HTERT RPE-1 (cell line): ENCODE data around the gene VCL.
"Not testable (repeated sequence)": the region's sequence is repeated elsewhere in the genome, so short reads cannot be mapped to it uniquely, and the experiment has no call there.

Experiments used
- in situ Hi-C: fragments of 300-500 bp; cut with MboI; formaldehyde crosslinking; loops from 4 replicates; pipeline ENCODE4 v1.14.3; 2020; ENCODE audit warnings: low sequenced_read_pairs

Gene VCL

DNA sequence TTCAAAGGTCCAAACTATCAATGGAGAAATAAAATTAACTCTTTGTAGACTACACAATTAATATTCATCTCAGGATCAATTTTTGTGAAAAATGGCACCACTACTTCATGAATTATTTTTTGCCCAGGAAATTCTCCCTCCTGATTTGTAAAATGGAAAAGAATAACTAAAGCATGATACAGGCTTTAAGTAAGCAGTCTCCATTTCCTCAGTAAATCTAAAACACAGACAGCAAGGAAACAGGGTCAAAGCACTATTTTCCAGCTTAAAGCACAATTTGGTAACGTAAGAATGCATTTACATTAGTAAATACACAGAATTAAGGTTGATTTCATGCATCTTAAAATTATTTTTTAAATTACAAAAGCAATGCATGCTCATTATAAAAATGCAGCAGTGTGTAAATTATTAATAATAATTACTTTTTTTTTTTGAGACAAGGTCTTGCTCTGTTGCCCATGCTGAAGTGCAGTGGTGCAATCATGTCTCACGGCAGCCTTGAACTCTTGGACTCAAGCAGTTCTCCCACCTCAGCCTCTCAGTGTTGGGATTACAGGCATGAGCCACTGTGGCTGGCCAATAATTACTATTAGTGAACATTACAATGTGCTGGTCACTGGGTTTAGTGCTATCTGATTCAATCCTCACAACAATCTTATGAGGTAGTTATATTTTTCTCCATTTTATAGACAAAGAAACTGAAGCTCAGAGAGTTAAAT is 26.1 kb upstream of the VCL start:
- in situ Hi-C loops: no loop called here

GRCh38 chr10:73973427-73973826 is 24.5 kb upstream of the VCL start:
- in situ Hi-C loops: no loop called here

DNA sequence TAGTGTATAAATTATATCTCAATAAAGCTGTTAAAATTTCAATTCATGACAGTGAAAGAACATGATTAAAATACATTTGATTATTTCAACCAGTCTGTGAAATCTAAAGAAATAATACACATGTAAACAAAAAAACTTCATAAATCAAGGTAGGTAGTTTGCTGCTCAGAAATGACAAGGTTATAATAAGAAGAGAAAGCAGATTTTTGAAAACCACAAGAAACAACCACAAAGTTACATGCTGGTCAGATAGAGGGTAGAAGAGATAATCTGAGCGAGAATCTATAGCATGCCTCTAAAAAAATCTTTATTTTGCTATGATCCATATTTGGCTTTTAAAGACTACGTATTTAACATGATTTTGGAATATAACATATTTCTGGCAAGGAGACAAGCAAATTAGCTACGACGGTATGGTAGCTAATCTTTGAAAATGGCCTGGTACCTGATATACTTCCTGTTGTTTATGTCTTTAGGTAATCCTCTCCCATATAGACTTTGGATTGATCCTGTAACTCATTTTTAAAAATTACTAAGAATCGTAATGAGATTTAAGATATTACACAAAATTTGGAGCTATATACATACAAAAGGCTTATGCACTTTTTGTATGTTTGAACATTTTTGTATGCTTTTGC is 23.5 kb upstream of the VCL start:
- in situ Hi-C loops: no loop called here

DNA sequence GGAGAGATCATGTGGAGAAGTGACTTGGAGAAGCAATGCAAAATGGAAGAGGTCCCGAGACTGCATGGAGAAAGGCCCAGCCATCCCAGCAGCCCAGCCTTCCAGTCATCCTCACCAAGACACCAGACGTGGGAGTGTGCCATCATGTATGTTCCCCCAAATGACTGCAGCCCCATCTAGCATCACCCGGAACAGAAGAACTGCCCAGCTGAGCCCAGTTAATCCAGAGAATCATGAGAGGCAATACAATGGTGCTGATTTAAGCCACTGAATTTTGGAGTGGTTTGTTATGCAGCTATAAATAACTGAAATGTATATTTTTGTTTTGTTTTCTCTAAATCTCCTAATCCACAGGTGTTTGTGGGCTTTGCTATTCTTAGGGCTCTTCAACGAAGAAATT is 22.5 kb upstream of the VCL start:
- in situ Hi-C loops: no loop called here

DNA sequence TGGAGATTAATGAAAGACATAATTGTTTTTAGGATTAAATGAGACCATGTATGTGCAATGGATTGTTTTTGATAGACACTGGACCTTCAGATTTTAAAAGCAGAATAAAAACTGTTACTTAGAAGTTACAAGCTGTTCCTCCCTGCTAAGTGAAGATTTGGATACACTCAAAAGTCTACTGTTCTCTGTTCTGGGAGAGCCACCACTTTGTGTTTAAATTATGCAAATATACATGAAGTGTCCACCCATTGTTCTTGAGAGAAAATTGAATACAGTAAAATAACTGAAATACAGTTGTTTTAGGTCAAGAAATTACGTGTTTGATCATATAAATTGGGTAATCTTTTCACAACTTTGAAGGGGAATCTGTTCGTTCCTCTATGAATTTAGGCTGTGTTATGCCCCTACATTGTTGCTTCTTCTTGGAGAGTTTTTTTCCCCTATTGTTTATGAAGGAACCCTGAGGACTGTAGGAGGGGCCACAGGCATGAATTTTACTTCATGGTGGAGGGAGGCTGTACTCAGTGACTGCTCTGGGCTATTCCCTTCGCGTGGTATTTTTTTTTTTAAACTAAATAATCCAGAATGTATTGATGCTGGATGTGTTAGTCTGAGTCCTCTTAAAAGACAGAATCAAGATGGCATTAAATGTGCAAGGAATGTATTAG is 18.6 kb upstream of the VCL start:
- in situ Hi-C loops: no loop called here

- in situ Hi-C loops: no loop called here
Observed at GRCh38 chr10:73979809-73980433, 18.0 kb upstream of the VCL start.

- in situ Hi-C loops: no loop called here
Observed at GRCh38 chr10:73981812-73982211, 16.1 kb upstream of the VCL start.

- in situ Hi-C loops: no loop called here
Observed at GRCh38 chr10:73983096-73984047, 14.5 kb upstream of the VCL start.

DNA sequence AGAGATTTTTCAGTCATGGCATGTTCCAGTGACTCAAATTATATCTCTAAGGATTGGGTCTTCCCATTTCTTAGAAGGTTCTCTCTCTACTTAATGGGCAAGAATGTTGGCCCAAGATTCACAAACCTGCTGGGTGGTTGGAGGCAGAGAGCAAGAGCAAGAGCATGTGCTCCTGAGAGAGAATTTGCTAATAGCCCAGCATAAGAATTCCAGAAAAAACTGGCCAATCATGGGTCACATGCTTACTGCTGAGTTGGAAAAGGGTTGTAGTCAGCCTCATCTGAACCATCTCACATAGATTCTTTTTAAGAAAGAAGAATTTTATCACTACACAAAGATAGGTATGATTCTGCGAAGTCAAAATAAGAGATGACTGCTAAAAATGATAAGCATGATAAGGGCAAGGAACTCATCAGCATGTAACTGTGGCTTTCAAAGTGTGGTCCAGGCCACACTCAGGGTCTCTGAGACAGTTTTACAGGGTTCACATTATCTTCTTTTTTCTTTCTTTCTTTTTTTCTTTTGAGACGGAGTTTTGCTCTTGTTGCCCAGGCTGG is 8.2 kb upstream of the VCL start:
- in situ Hi-C loops: no loop called here

DNA sequence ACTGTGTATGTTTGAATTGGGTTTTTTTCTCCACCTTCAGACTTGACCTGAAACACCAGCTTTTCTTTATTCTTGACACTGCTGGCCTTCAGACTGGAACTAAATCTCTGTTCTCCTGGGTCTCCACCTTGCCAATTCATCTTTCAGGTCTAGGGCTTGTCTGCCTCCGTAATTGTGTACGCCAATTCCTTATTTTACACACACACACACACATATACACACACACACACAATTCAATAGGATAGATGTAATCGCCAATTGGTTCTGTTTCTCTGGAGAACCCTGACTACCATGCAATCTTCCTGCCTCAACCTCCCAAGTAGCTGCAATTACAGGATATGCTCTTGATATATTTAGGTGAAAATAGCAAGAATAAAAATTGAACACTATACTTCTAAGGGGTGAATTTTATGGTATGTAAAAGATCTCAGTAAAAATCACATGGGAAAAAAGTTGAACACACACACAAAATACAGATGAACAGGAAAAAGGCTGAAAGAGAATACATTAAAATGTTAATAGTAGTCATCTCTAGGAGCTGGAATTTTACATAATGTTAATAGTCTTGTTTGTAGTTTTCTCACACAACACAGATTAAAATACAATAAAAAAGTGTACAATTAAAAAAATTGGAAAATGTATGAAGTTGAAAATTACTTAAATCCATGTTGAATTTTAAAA is 6.6 kb upstream of the VCL start:
- in situ Hi-C loops: no loop called here

- in situ Hi-C loops: no loop called here
Observed at GRCh38 chr10:73991884-73992245, 6.1 kb upstream of the VCL start.

- in situ Hi-C loops: no loop called here
Observed at GRCh38 chr10:73992899-73993788, 4.8 kb upstream of the VCL start.

- in situ Hi-C loops: no loop called here
Observed at GRCh38 chr10:73995035-73995358, 2.9 kb upstream of the VCL start.

DNA sequence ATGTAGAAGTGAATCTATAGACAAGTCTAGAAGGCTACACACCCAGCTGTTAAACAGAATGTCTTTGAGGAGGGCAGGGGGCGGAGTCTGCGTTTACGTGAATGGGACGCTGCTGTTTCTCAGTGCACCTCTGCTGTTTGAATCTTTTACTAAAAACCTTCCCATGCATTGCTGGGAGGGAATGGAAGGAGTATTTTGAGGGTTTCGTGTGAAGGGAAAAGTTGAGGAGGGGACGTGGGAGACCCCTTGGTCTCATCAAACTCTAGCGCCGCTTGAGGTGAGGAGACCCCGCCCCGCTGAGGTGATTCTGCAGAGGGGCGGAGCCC is 492 bp upstream of the VCL start:
- in situ Hi-C loops: no loop called here

- in situ Hi-C loops: no loop called here
Observed at GRCh38 chr10:73998623-73998928, 660 bp downstream of the VCL start.

GRCh38 chr10:73998929-73999691 is 1.2 kb downstream of the VCL start:
- in situ Hi-C loops: no loop called here

GRCh38 chr10:73999703-74000102 is 1.8 kb downstream of the VCL start:
- in situ Hi-C loops: no loop called here

GRCh38 chr10:74000244-74000643 is 2.3 kb downstream of the VCL start:
- in situ Hi-C loops: not testable (repeated sequence)
